Fibroblast of lung (primary cell): ENCODE data around the gene IL11RA.

Experiments used
- CTCF ChIP-seq, 2 donors: IDR thresholded peaks in 1 of 2; conservative IDR thresholded peaks in 1 of 2; 1 replicate in 1 of 2; 2 replicates in 1 of 2; pipeline ENCODE4 v1.5.1; 2011 to 2012; ENCODE audit warnings: low read length in 2 of 2, control low read depth in 1 of 2, inconsistent platforms in 1 of 2, low read depth in 1 of 2, mild to moderate bottlenecking in 1 of 2
- EZH2 ChIP-seq: IDR thresholded peaks from 2 replicates; pipeline ENCODE4 v1.5.1; 2012; ENCODE audit warnings: low read length, control low read depth, mild to moderate bottlenecking; ENCODE audit errors: missing control alignments

GRCh38 chr9:34607331-34607730 lies 44.7 kb upstream of the IL11RA start:
- TF ChIP-seq CTCF (conservative IDR thresholded peaks at IDR 0.05 in 1 of 2, IDR thresholded peaks at IDR 0.05 in 1 of 2; ENCODE audit: low read depth in 1 of 2, low read length in 2 of 2) (no peak), EZH2 (no peak)
